ENCODE measurements around the gene KEL. TPM values are rescaled to one million over a fixed set of nuclear protein-coding genes. Genes with fewer than 3 reads are reported as not detected.

KEL gene
- total and polyA plus RNA-seq, 4 donors: 0.18 to 81.0 (median 0.36) TPM

DNA sequence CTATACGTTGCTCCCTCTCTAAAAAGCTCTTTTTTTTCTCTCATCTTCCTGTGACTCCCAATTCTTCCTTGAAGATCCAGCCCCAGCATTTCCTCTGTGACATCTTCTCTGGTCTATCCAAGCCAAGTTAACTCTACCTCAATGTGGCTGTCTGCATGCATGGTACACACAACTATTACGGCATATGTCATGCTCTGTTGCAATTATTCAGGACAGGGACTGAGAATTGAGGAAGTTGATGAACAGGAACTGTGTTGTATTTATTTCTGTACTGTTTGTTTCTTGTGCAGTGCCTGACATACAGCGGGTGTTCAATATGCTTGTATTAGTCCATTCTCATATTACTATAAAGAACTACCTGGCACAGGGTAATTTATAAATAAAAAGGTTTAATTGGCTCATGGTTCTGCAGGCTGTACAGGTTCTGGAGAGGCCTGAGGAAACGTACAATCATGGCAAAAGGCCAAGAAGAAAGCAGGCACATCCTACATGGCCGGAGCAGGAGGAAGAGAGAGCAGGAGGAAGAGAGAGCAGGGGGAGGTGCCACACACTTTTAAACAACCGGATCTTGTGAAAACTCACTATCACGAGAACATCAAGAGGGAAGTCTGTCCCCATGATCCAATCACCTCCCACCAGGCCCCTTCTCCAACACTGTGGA, 34.9 kb downstream of the KEL start:
- DNase-seq (ENCODE audit: low spot score): peak; percentile 10
- Histone ChIP-seq H3K27me3 (ENCODE audit: control insufficient read depth in 4 of 4, insufficient read depth in 4 of 4, low read length in 3 of 4) (no peaks in the 10 kb centered on the region), H3K9me3 (ENCODE audit: control insufficient read depth in 4 of 4, low read length in 3 of 4) (no peaks in the 10 kb centered on the region), H3K4me3 (ENCODE audit: low read depth in 1 of 3, low read length in 3 of 3) (no peak overlapping the region), H3K4me1 (ENCODE audit: control insufficient read depth in 4 of 4, insufficient read depth in 4 of 4, low read length in 3 of 4) (no peaks in the 10 kb centered on the region), H3K36me3 (ENCODE audit: control insufficient read depth in 4 of 4, insufficient read depth in 3 of 4, low read depth in 1 of 4, low read length in 3 of 4) (no peaks in the 10 kb centered on the region), H3K9ac (ENCODE audit: low read depth in 1 of 2, low read length in 2 of 2) (no peak overlapping the region), H3K27ac (ENCODE audit: low read depth in 1 of 2, low read length in 2 of 2) (no peak overlapping the region)
- 63% methylated on average over 7 of the region's 7 CpGs for WGBS
- TF ChIP-seq TAF1 (conservative IDR thresholded peaks at IDR 0.05) (no peak), FOXA2 (IDR thresholded peaks at IDR 0.05) (no peak), EGR1 (IDR thresholded peaks at IDR 0.05; ENCODE audit: low read depth in 2 of 2) (no peak), YY1 (IDR thresholded peaks at IDR 0.05) (no peak), HNF4G (IDR thresholded peaks at IDR 0.05) (no peak), RXRA (IDR thresholded peaks at IDR 0.05) (no peak), FOXA1 (IDR thresholded peaks at IDR 0.05) (no peak), SP1 (IDR thresholded peaks at IDR 0.05) (no peak), GABPA (IDR thresholded peaks at IDR 0.05 in 1 of 2, conservative IDR thresholded peaks at IDR 0.05 in 1 of 2) (no peak), RAD21 (IDR thresholded peaks at IDR 0.05) (no peak), JUND (IDR thresholded peaks at IDR 0.05) (no peak), NR2F2 (IDR thresholded peaks at IDR 0.05) (no peak)
- TF ChIP-seq, protein P1, sequence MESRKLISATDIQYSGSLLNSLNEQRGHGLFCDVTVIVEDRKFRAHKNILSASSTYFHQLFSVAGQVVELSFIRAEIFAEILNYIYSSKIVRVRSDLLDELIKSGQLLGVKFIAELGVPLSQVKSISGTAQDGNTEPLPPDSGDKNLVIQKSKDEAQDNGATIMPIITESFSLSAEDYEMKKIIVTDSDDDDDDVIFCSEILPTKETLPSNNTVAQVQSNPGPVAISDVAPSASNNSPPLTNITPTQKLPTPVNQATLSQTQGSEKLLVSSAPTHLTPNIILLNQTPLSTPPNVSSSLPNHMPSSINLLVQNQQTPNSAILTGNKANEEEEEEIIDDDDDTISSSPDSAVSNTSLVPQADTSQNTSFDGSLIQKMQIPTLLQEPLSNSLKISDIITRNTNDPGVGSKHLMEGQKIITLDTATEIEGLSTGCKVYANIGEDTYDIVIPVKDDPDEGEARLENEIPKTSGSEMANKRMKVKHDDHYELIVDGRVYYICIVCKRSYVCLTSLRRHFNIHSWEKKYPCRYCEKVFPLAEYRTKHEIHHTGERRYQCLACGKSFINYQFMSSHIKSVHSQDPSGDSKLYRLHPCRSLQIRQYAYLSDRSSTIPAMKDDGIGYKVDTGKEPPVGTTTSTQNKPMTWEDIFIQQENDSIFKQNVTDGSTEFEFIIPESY (IDR thresholded peaks at IDR 0.05): no peak
- TF ChIP-seq, protein P2, sequence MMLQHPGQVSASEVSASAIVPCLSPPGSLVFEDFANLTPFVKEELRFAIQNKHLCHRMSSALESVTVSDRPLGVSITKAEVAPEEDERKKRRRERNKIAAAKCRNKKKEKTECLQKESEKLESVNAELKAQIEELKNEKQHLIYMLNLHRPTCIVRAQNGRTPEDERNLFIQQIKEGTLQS (IDR thresholded peaks at IDR 0.05): no peak
- TF ChIP-seq, protein P3, sequence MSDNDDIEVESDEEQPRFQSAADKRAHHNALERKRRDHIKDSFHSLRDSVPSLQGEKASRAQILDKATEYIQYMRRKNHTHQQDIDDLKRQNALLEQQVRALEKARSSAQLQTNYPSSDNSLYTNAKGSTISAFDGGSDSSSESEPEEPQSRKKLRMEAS (IDR thresholded peaks at IDR 0.05): no peak
- TF ChIP-seq, protein P4, sequence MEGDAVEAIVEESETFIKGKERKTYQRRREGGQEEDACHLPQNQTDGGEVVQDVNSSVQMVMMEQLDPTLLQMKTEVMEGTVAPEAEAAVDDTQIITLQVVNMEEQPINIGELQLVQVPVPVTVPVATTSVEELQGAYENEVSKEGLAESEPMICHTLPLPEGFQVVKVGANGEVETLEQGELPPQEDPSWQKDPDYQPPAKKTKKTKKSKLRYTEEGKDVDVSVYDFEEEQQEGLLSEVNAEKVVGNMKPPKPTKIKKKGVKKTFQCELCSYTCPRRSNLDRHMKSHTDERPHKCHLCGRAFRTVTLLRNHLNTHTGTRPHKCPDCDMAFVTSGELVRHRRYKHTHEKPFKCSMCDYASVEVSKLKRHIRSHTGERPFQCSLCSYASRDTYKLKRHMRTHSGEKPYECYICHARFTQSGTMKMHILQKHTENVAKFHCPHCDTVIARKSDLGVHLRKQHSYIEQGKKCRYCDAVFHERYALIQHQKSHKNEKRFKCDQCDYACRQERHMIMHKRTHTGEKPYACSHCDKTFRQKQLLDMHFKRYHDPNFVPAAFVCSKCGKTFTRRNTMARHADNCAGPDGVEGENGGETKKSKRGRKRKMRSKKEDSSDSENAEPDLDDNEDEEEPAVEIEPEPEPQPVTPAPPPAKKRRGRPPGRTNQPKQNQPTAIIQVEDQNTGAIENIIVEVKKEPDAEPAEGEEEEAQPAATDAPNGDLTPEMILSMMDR (IDR thresholded peaks at IDR 0.05; ENCODE audit: low read depth, low read length, missing input control): no peak
- TF ChIP-seq, protein P5, sequence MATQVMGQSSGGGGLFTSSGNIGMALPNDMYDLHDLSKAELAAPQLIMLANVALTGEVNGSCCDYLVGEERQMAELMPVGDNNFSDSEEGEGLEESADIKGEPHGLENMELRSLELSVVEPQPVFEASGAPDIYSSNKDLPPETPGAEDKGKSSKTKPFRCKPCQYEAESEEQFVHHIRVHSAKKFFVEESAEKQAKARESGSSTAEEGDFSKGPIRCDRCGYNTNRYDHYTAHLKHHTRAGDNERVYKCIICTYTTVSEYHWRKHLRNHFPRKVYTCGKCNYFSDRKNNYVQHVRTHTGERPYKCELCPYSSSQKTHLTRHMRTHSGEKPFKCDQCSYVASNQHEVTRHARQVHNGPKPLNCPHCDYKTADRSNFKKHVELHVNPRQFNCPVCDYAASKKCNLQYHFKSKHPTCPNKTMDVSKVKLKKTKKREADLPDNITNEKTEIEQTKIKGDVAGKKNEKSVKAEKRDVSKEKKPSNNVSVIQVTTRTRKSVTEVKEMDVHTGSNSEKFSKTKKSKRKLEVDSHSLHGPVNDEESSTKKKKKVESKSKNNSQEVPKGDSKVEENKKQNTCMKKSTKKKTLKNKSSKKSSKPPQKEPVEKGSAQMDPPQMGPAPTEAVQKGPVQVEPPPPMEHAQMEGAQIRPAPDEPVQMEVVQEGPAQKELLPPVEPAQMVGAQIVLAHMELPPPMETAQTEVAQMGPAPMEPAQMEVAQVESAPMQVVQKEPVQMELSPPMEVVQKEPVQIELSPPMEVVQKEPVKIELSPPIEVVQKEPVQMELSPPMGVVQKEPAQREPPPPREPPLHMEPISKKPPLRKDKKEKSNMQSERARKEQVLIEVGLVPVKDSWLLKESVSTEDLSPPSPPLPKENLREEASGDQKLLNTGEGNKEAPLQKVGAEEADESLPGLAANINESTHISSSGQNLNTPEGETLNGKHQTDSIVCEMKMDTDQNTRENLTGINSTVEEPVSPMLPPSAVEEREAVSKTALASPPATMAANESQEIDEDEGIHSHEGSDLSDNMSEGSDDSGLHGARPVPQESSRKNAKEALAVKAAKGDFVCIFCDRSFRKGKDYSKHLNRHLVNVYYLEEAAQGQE (IDR thresholded peaks at IDR 0.05): no peak

All from liver (tissue), 9 donors.